Measurements from ENCODE around the gene SLC6A12.

DNA sequence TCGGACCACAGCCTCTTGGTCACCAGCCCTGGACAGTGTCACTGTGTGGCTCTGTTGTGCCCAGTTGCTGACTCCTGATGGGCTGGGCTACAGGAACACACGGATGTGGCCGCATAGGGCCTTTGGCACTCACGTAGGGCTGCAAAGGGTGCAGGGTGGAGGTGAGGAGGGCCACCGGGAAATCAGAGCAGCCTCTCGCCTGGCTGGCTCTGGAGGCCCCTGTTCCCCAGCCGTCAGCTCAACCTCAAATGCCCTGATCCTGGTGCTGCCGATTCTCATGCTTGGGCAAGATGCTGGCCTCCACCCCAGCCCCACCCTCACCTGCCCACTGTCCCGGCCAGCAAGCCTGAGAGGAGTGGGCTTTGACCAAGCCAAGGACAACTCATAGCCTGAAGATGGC, 59.0 kb downstream of the SLC6A12 start:
- no peak for TF ChIP-seq EZH2 (IDR thresholded peaks at IDR 0.05; ENCODE audit: low read depth)
- TF ChIP-seq, protein P1, sequence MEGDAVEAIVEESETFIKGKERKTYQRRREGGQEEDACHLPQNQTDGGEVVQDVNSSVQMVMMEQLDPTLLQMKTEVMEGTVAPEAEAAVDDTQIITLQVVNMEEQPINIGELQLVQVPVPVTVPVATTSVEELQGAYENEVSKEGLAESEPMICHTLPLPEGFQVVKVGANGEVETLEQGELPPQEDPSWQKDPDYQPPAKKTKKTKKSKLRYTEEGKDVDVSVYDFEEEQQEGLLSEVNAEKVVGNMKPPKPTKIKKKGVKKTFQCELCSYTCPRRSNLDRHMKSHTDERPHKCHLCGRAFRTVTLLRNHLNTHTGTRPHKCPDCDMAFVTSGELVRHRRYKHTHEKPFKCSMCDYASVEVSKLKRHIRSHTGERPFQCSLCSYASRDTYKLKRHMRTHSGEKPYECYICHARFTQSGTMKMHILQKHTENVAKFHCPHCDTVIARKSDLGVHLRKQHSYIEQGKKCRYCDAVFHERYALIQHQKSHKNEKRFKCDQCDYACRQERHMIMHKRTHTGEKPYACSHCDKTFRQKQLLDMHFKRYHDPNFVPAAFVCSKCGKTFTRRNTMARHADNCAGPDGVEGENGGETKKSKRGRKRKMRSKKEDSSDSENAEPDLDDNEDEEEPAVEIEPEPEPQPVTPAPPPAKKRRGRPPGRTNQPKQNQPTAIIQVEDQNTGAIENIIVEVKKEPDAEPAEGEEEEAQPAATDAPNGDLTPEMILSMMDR (conservative IDR thresholded peaks at IDR 0.05), result no peak
